PFSK-1 (cell line): ENCODE results near the gene NADK2.

Source experiments
- FOXP2 ChIP-seq: optimal IDR thresholded peaks from 2 replicates; pipeline ENCODE3; 2011; ENCODE audit warnings: borderline replicate concordance, control low read depth, inconsistent platforms; ENCODE audit not compliant: insufficient read depth; ENCODE audit errors: extremely low read length, extremely low read depth
- POLR2AphosphoS5 ChIP-seq: IDR thresholded peaks from 2 replicates; pipeline ENCODE4 v1.6.1; 2012; ENCODE audit warnings: low read depth, mild to moderate bottlenecking, control low read depth, low read length, moderate library complexity
- SIN3A ChIP-seq: IDR thresholded peaks from 2 replicates; pipeline ENCODE4 v1.6.1; 2012; ENCODE audit warnings: mild to moderate bottlenecking, low read length, moderate library complexity, borderline replicate concordance; ENCODE audit not compliant: insufficient read depth
- TAF1 ChIP-seq: IDR thresholded peaks from 2 replicates; pipeline ENCODE4 v1.6.1; 2012; ENCODE audit warnings: low read length, control low read depth, borderline replicate concordance; ENCODE audit not compliant: insufficient read depth
- TF ChIP-seq, protein P1 (sequence below), 2 experiments: IDR thresholded peaks; 2 replicates each; pipeline versions ENCODE4 v1.6.1 to v1.8.0; 2011 to 2012; ENCODE audit warnings: low read depth in 2 of 2, low read length in 2 of 2, control low read depth in 1 of 2, inconsistent platforms in 1 of 2, mild to moderate bottlenecking in 1 of 2, moderate library complexity in 1 of 2; ENCODE audit not compliant: insufficient read depth in 1 of 2

NADK2 gene

DNA sequence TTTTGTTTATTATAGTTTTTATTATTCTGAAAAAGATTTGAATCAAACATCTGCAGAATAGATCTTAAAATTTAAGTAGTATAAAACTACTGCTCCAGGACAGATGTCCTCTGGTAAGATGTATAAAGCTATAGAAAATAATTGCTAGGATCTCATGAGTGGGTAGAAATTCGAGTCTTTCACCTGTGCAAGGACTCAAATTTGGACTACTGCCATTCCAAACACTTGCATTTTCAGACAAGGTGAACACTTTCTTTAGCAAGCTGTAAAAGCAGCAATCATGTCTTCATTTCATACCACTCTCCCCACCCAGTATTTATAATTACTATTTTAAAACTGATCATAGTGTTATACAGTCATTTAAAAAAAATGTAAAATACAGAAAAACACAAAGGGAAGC lies 69.1 kb downstream of the NADK2 start:
- TF ChIP-seq SIN3A (no peak), FOXP2 (no peak), TAF1 (no peak), POLR2AphosphoS5 (no peak)
- TF ChIP-seq, protein P1, sequence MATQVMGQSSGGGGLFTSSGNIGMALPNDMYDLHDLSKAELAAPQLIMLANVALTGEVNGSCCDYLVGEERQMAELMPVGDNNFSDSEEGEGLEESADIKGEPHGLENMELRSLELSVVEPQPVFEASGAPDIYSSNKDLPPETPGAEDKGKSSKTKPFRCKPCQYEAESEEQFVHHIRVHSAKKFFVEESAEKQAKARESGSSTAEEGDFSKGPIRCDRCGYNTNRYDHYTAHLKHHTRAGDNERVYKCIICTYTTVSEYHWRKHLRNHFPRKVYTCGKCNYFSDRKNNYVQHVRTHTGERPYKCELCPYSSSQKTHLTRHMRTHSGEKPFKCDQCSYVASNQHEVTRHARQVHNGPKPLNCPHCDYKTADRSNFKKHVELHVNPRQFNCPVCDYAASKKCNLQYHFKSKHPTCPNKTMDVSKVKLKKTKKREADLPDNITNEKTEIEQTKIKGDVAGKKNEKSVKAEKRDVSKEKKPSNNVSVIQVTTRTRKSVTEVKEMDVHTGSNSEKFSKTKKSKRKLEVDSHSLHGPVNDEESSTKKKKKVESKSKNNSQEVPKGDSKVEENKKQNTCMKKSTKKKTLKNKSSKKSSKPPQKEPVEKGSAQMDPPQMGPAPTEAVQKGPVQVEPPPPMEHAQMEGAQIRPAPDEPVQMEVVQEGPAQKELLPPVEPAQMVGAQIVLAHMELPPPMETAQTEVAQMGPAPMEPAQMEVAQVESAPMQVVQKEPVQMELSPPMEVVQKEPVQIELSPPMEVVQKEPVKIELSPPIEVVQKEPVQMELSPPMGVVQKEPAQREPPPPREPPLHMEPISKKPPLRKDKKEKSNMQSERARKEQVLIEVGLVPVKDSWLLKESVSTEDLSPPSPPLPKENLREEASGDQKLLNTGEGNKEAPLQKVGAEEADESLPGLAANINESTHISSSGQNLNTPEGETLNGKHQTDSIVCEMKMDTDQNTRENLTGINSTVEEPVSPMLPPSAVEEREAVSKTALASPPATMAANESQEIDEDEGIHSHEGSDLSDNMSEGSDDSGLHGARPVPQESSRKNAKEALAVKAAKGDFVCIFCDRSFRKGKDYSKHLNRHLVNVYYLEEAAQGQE (IDR thresholded peaks at IDR 0.05; ENCODE audit: insufficient read depth in 1 of 2, low read depth in 2 of 2, low read length in 2 of 2): no peak

DNA sequence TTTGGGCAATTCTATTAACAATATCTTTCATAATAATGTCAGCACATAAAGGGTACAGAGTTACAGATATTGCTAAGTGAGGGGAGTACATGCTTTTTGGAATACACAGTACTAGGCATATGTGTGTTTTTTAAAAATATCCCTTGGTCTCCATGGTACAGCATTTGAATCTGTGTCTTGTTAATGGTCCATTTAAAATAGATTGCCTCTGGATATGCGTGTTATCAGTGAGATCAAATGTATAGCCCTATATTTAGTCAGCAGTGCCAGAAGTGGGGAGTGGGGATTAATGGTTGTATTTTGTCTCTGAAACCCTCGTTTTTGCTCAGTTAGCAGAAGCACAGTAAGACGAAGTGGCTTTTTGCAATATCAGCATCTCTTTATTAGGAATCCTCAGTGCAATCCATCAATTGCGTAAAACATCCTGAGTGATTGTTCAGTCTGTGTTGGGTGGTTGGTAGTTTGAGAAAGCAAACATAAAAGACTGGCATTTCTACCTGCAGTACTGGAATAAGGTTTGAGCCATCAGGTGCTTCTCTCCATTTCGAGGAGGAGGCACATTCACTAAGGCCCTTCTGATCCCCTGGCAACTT lies 70.8 kb downstream of the NADK2 start:
- TF ChIP-seq SIN3A (no peak), FOXP2 (no peak), TAF1 (no peak), POLR2AphosphoS5 (no peak)
- TF ChIP-seq, protein P1 (IDR thresholded peaks at IDR 0.05; ENCODE audit: insufficient read depth in 1 of 2, low read depth in 2 of 2, low read length in 2 of 2): no peak

DNA sequence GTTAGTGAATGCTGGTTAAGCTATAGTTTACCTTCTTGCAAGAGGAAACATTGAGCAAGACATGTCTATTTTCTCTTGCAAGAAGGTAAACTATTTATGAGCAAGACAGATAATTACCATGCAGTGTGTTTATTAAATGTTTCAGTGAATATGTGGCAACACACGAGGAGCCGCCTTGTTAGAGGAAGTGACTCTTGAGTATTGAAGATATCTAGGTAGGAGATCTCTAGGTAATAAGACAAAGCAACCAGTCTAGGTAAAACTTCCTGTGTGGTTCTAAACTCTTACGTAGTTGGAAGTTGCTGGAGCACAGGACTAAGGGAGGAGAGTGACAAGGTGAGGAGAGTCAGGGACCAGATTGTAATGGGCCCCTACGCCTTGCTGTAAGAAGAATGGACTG lies 73.0 kb downstream of the NADK2 start:
- no peak for TF ChIP-seq SIN3A
- no peak for TF ChIP-seq FOXP2
- no peak for TF ChIP-seq TAF1
- TF ChIP-seq POLR2AphosphoS5: no peak
- TF ChIP-seq, protein P1 (IDR thresholded peaks at IDR 0.05; ENCODE audit: insufficient read depth in 1 of 2, low read depth in 2 of 2, low read length in 2 of 2): no peak

DNA sequence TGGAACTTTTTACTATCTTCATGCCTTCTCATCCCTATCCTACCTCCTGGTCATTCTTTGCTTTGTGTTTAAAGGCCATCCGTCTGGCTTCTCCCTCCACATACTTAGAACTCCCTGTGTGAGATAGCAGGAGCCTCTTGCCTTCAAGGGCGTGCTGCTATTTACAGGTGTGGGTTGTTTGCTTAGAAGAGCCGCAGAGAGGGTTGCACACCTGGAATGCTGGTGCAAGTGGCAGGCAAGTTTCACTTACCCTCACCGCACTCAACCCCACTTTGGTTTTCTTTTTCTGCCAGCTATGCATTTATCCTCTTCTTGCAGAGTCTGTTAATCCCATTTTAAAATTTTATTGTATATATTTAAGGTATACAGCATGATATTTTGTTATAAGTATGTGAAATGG lies 77.3 kb downstream of the NADK2 start:
- TF ChIP-seq, protein P1 (IDR thresholded peaks at IDR 0.05; ENCODE audit: insufficient read depth in 1 of 2, low read depth in 2 of 2, low read length in 2 of 2): no peak
- no peak for TF ChIP-seq TAF1
- no peak for TF ChIP-seq SIN3A
- no peak for TF ChIP-seq POLR2AphosphoS5
- no peak for TF ChIP-seq FOXP2
